AG04450 (cell line): ENCODE results near the gene ROM1. TPM values are rescaled to one million over a fixed set of nuclear protein-coding genes. Genes with fewer than 3 reads are reported as not detected.

Experiments
- CTCF ChIA-PET: fragments of 300-600, 350-600 bp; formaldehyde crosslinking; extraction: SDS; loops from one replicate; lab custom pipeline; 2022; ENCODE audit warnings: antibody characterized with exemption, inconsistent platforms; lab: Charles Lee
- POLR2A ChIA-PET: fragments of 350-600 bp; formaldehyde crosslinking; extraction: SDS; loops from one replicate; lab custom pipeline; 2021; ENCODE audit warnings: antibody characterized with exemption, inconsistent platforms; lab: Yijun Ruan, JAX
- DNase-seq: peaks from one replicate; pipeline ENCODE4 v3.0.0-alpha.2; 2011; ENCODE audit warnings: low read depth, low spot score
- H3K27ac ChIP-seq: one replicate; pipeline ENCODE4 v1.5.1; 2012; ENCODE audit warnings: low read depth, low read length, control low read depth
- H3K27me3 ChIP-seq: one replicate; pipeline ENCODE4 v1.6.0; 2012; ENCODE audit warnings: low read length; ENCODE audit not compliant: control insufficient read depth, insufficient read depth
- H3K4me3 ChIP-seq: 2 replicates; pipeline ENCODE4 v1.5.1; 2011; ENCODE audit warnings: mild to moderate bottlenecking, low read depth, low read length, control low read depth
- H3K9me3 ChIP-seq: 2 replicates; pipeline ENCODE4 v1.5.1; 2012; ENCODE audit warnings: low read length; ENCODE audit not compliant: control insufficient read depth, insufficient read depth
- polyA minus RNA-seq: library from RNA; depleted of rRNA, polyadenylated mRNA; stranded (reverse); fragments of >200 nt; gene quantifications from 2 replicates; pipeline ENCODE4 v1.2.3, GENCODE V29; 2011; rRNA and poly(A)+ RNA removed
- polyA plus RNA-seq: library from polyadenylated mRNA; depleted of rRNA; stranded (reverse); fragments of >200 nt; gene quantifications from 2 replicates; pipeline ENCODE4 v1.2.3, GENCODE V29; 2011; rRNA removed
- TF ChIP-seq, protein P1 (sequence below): IDR thresholded peaks from 2 replicates; pipeline ENCODE4 v1.5.1; 2011; ENCODE audit warnings: low read depth, low read length, control low read depth, inconsistent platforms

The ROM1 gene, protein sequence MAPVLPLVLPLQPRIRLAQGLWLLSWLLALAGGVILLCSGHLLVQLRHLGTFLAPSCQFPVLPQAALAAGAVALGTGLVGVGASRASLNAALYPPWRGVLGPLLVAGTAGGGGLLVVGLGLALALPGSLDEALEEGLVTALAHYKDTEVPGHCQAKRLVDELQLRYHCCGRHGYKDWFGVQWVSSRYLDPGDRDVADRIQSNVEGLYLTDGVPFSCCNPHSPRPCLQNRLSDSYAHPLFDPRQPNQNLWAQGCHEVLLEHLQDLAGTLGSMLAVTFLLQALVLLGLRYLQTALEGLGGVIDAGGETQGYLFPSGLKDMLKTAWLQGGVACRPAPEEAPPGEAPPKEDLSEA
- 1.4 and 2.0 TPM in 2 replicates for polyA plus RNA-seq
- polyA minus RNA-seq: 0.61 and 3.0 TPM in 2 replicates

DNA sequence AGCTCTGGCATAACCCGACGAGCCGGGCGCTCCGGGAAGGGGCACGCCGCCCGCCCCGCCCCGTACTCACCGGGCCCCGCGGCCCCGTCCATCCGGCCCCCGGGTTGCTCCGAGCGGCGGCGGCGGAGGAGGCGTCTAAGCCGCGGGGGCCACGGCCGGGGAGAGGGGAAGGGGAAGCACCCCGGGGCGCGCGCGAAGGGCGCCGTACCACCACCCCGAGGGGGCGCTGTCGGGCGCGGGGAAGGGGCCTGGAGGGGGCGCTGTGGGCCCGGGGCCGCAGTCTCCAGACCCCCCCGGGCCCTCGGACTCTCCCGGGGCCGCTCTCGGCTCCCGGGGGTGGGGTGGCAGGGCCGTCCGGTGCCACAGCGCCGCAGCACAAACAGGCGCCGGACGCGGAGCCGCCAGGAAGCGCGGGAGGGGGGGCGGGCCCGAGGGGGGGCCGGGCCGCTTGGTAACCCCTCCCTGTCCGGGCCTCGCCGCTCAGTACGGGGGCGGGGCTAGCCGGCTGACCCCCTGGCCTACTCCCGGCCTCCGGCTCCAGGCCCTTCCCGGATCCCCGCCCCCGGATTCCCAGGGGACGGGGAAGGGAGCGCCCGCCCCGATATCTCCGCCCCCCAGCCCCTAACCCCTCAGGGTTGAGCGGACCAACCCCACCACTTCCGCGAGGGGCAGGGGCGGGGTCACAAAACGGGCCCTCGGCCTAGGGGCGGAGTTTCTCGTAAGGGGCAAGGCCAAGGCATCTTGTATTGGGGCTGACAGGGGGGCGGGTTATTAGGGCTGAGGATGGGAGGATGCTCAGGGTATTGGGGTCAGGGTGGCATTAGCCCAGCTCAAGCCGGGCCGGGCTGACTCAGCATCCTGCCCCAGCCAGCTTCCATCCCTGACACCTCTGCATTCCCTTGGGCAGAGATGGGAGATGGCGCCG lies at the start of gene ROM1, which contains the start of gene EML3:
TSS of gene ROM1 (plus strand) at position 892 of the 925 bp plus-strand sequence. CDS start at position 917, 25 bp downstream.
TSS of gene EML3 (minus strand) at position 410 of the 925 bp plus-strand sequence. CDS start at position 92, 318 bp downstream.
- CTCF ChIA-PET: interaction anchor here (0.6 to 1.8 kb wide), 16 partner anchors 9 to 241 kb away, joined by 3 to 14 read pairs (median 4); partner anchors contain the start of genes B3GAT3, C11orf98, CSKMT and MTA2
- Histone ChIP-seq H3K27me3 (no peaks in the 10 kb centered on the region), H3K9me3 (no peaks in the 10 kb centered on the region; the same call in 1 of the 2 replicates), H3K27ac (peak within 1 kb of the TSS; percentile 65), H3K4me3 (peak within 1 kb of the TSS; percentile 79)
- POLR2A ChIA-PET: interaction anchor here (0.8 to 1.6 kb wide), 9 partner anchors 9 to 229 kb away, joined by 3 to 9 read pairs (median 4); partner anchors contain the start of genes B3GAT3, C11orf98, CSKMT and INTS5
- TF ChIP-seq, protein P1, sequence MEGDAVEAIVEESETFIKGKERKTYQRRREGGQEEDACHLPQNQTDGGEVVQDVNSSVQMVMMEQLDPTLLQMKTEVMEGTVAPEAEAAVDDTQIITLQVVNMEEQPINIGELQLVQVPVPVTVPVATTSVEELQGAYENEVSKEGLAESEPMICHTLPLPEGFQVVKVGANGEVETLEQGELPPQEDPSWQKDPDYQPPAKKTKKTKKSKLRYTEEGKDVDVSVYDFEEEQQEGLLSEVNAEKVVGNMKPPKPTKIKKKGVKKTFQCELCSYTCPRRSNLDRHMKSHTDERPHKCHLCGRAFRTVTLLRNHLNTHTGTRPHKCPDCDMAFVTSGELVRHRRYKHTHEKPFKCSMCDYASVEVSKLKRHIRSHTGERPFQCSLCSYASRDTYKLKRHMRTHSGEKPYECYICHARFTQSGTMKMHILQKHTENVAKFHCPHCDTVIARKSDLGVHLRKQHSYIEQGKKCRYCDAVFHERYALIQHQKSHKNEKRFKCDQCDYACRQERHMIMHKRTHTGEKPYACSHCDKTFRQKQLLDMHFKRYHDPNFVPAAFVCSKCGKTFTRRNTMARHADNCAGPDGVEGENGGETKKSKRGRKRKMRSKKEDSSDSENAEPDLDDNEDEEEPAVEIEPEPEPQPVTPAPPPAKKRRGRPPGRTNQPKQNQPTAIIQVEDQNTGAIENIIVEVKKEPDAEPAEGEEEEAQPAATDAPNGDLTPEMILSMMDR: peak; percentile 71
- DNase-seq: peak; percentile 37

DNA sequence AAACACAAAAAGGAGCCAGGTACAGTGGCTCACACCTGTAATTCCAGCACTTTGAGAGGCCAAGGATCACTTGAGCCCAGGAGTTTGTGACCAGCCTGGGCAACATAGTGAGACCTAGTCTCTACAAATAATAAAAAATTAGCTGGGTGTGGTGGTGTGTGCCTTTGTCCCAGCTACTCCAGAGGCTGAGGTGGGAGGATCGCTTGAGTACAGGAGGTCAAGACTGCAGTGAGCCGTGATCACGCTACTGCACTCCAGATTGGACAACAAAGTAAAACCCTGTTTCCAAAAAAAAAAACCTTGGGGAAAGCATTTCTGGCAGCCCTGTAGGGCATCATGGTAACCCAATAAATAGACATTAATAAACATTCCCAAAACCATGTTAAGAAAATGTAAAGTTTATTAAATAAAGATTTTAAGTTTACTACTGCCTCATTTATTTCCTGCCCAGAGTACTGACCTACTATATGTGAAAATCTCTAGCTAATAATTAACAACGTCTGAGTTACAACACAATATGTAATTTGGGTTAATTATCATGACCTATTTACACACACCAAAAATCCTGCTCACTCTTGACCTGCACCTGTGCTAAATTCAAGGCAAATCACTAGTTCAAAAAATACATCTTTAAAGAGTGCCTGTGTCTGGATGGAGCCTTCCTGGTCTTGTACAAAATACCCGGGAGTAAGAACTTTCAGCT lies 47.8 kb upstream of the ROM1 start:
- CTCF ChIA-PET: interaction anchor here (0.6 to 0.8 kb wide), 2 partner anchors 48 to 141 kb away, joined by 3 to 6 read pairs; no protein-coding TSS in a partner anchor
- H3K9me3 ChIP-seq: no peaks in the 10 kb centered on the region
- no peaks in the 10 kb centered on the region for H3K27me3 ChIP-seq
- POLR2A ChIA-PET: interaction anchor here (0.8 to 1.2 kb wide), 3 partner anchors 9 to 100 kb away, joined by 3 to 7 read pairs (median 3); partner anchors contain the start of genes C11orf98, CSKMT and EEF1G
- no peak for DNase-seq
- TF ChIP-seq, protein P1: no peak
- H3K27ac ChIP-seq: no peak overlapping the region
- H3K4me3 ChIP-seq: no peak overlapping the region

DNA sequence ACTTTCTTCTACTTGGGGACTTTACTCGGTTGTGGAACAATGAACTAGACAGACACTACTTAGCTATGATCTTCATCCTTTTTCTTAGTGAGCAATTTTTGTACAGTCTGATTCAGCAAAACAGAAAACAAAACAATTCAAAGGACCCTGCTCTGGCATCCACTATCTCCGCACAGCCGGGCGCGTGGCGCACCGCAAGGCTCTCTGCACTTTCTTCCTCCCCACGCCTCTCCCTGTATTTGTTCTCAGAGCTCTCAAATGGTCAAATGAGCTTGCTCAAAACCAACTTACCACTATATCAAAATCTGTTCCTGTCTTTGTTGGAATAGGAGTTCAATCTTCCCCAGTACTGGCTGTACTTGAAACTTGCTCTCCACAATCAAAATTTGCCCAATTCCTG lies 46.8 kb upstream of the ROM1 start:
- TF ChIP-seq, protein P1: no peak
- Histone ChIP-seq H3K27ac (no peak overlapping the region), H3K4me3 (no peak overlapping the region), H3K27me3 (no peaks in the 10 kb centered on the region), H3K9me3 (no peaks in the 10 kb centered on the region)
- CTCF ChIA-PET: interaction anchor here (0.6 kb wide), 1 partner anchor 141 kb away, joined by 3 read pairs; no protein-coding TSS in a partner anchor
- no peak for DNase-seq
- POLR2A ChIA-PET: interaction anchor here (0.6 to 1.2 kb wide), 3 partner anchors 8 to 62 kb away, joined by 3 to 7 read pairs (median 5); partner anchors contain the start of gene EEF1G

DNA sequence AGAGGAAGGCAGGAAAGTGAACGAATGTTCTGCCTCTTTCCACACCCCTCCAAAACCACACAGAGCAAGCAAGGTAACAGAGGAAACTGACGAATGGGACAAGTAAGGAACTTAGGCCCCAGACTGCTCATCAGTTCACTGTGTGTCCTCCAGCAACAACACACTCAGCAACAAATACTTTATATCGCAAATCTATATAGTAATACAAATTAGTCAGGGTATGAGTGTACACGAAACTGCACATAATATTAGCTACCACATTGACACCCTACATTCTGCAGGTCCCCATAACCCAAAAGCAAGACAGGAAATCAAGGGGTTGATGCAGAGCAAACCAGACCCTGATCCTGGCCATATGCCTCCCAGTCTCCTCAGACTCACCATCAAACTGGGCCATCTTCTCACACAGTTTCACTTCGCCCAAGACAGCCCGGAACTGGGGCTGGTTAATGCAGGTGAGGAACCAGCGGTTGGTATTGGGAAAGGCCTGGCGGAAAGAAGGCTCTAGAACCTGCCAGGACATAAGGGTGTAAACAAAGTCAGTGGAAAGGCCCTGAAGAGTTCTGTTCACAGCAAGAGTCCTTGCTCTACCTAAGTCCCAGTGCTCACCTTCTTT lies 45.9 kb upstream of the ROM1 start:
- ChIA-PET CTCF (interaction anchor here (0.5 to 1.4 kb wide), 3 partner anchors 142 to 227 kb away, joined by 4 to 5 read pairs (median 5); no protein-coding TSS in a partner anchor), POLR2A (interaction anchor here (1.1 to 2.0 kb wide), 2 partner anchors 61 to 98 kb away, joined by 3 to 4 read pairs; partner anchors contain the start of genes C11orf98 and CSKMT)
- no peak for DNase-seq

More for the DNA sequence above, 45.9 kb upstream of the ROM1 start:
- no peak overlapping the region for H3K4me3 ChIP-seq
- H3K9me3 ChIP-seq: no peaks in the 10 kb centered on the region
- no peaks in the 10 kb centered on the region for H3K27me3 ChIP-seq
- TF ChIP-seq, protein P1: no peak
- H3K27ac ChIP-seq: no peak overlapping the region
